ENCODE results near the gene LGR5. TPM values are rescaled to one million over a fixed set of nuclear protein-coding genes. Genes with fewer than 3 reads are reported as not detected.

The LGR5 gene
- total RNA-seq, 1 experiment from 2014 or later = 0.17 TPM

GRCh38 chr12:71499834-71500233 lies 60.2 kb downstream of the LGR5 start:
- DNase-seq (ENCODE audit: low spot score) = no peak
- ATAC-seq = no peak
- Mint-ChIP-seq H3K4me3 (no peak overlapping the region), H3K36me3 (no peaks in the 10 kb centered on the region), H3K4me1 (peaks cover 10% of the 10 kb centered on the region), H3K27me3 (ENCODE audit: low read depth) (peaks cover 6% of the 10 kb centered on the region), H3K27ac (no peak overlapping the region), H3K9me3 (peaks cover 19% of the 10 kb centered on the region)
- TF ChIP-seq TEAD1 (CRISPR knock-in tag; IDR thresholded peaks at IDR 0.05) (no peak), ZNF425 (CRISPR knock-in tag; conservative IDR thresholded peaks at IDR 0.05) (no peak), PRRX2 (CRISPR knock-in tag; IDR thresholded peaks at IDR 0.05) (no peak), RELA (CRISPR knock-in tag; IDR thresholded peaks at IDR 0.05; ENCODE audit: borderline replicate concordance) (no peak), ERG (CRISPR knock-in tag; IDR thresholded peaks at IDR 0.05) (no peak), OVOL2 (CRISPR knock-in tag; IDR thresholded peaks at IDR 0.05; ENCODE audit: borderline replicate concordance) (no peak), JAZF1 (CRISPR knock-in tag; IDR thresholded peaks at IDR 0.05) (no peak), MYBL2 (CRISPR knock-in tag; IDR thresholded peaks at IDR 0.05) (no peak), MXD4 (CRISPR knock-in tag; IDR thresholded peaks at IDR 0.05; ENCODE audit: borderline replicate concordance) (no peak), EMX1 (CRISPR knock-in tag; IDR thresholded peaks at IDR 0.05) (no peak)
- CTCF ChIA-PET = no interaction called here
- POLR2A ChIA-PET = interaction anchor here (0.8 kb wide), 1 partner anchor 13 kb away, joined by 3 read pairs; no protein-coding TSS in a partner anchor

- DNase-seq (ENCODE audit: low spot score) (no peak), ATAC-seq (no peak)
- peaks cover 10% of the 10 kb centered on the region for H3K27me3 Mint-ChIP-seq (ENCODE audit: low read depth)
- no peak overlapping the region for H3K27ac Mint-ChIP-seq
- peaks cover 5% of the 10 kb centered on the region; the same call in 1 of the 2 replicates for H3K9me3 Mint-ChIP-seq
- POLR2A ChIA-PET = no interaction called here
- H3K36me3 Mint-ChIP-seq = no peaks in the 10 kb centered on the region
- CTCF ChIA-PET = no interaction called here
- H3K4me1 Mint-ChIP-seq = peaks cover 10% of the 10 kb centered on the region
- no peak overlapping the region for H3K4me3 Mint-ChIP-seq
- TF ChIP-seq AFF4 (CRISPR knock-in tag; IDR thresholded peaks at IDR 0.05; ENCODE audit: borderline replicate concordance) (no peak), ZNF396 (CRISPR knock-in tag; IDR thresholded peaks at IDR 0.05; ENCODE audit: borderline replicate concordance) (no peak), ATF3 (CRISPR knock-in tag; conservative IDR thresholded peaks at IDR 0.05) (no peak), TP53 (CRISPR knock-in tag; IDR thresholded peaks at IDR 0.05) (no peak), NR1H2 (CRISPR knock-in tag; IDR thresholded peaks at IDR 0.05) (no peak), NR2C2 (CRISPR knock-in tag; IDR thresholded peaks at IDR 0.05) (no peak), NFE2L1 (CRISPR knock-in tag; IDR thresholded peaks at IDR 0.05) (no peak), PREB (CRISPR knock-in tag; IDR thresholded peaks at IDR 0.05; ENCODE audit: borderline replicate concordance) (no peak), USF2 (CRISPR knock-in tag; IDR thresholded peaks at IDR 0.05) (no peak), JUN (CRISPR knock-in tag; IDR thresholded peaks at IDR 0.05) (no peak), E2F4 (CRISPR knock-in tag; IDR thresholded peaks at IDR 0.05; ENCODE audit: borderline replicate concordance, low read depth) (no peak), SMAD3 (CRISPR knock-in tag; IDR thresholded peaks at IDR 0.05; ENCODE audit: borderline replicate concordance) (no peak), CBFB (CRISPR knock-in tag; IDR thresholded peaks at IDR 0.05; ENCODE audit: low read depth) (no peak), ELF4 (CRISPR knock-in tag; IDR thresholded peaks at IDR 0.05; ENCODE audit: low read depth) (no peak), ATF1 (CRISPR knock-in tag; IDR thresholded peaks at IDR 0.05) (no peak)
These were observed 64.2 kb downstream of the LGR5 start for GRCh38 chr12:71503579-71504391.

Measured in WTC11 (cell line).